Thyroid gland (tissue), 4 donors: Measurements from ENCODE around the gene DNTT. TPM values are rescaled to one million over a fixed set of nuclear protein-coding genes. Genes with fewer than 3 reads are reported as not detected.
A peak's percentile ranks its signal among the peaks of the same experiment; 100 is the strongest.

Experiments used
- DNase-seq, 2 donors: peaks; one replicate each; pipeline ENCODE4 v3.0.0-alpha.2; 2019
- H3K27ac ChIP-seq, 3 donors: fragments of 200-600 bp; sonication (generic); 1 replicate in 2 of 3; 2 replicates in 1 of 3; pipeline ENCODE4 v1.5.1; 2016 to 2019; ENCODE audit warnings: mild to moderate bottlenecking in 1 of 3, moderate library complexity in 1 of 3
- H3K27me3 ChIP-seq: fragments of 200-600 bp; sonication (generic); one replicate; pipeline ENCODE4 v1.5.1; 2019
- H3K36me3 ChIP-seq, 2 donors: fragments of 200-600 bp; sonication (generic); one replicate each; pipeline ENCODE4 v1.5.1; 2016 to 2019
- H3K4me1 ChIP-seq, 2 donors: fragments of 200-600 bp; sonication (generic); one replicate each; pipeline ENCODE4 v1.5.1; 2017 to 2019
- H3K4me3 ChIP-seq, 3 donors: fragments of 200-600 bp; sonication (generic); replicated peaks in 1 of 3; 1 replicate in 2 of 3; 2 replicates in 1 of 3; pipeline ENCODE4 v1.5.1; 2016; ENCODE audit warnings: mild to moderate bottlenecking in 1 of 3
- H3K9me3 ChIP-seq: fragments of 200-600 bp; sonication (generic); one replicate; pipeline ENCODE4 v1.5.1; 2017
- CTCF ChIP-seq, 6 experiments: fragments of 200-600 bp in 3 of 6; fragments of 450-650 bp in 3 of 6; sonication (generic) in 3 of 6; IDR thresholded peaks; one replicate each; pipeline ENCODE4 v1.5.1; 2016 to 2019; ENCODE audit warnings: antibody characterized with exemption in 6 of 6, mild to moderate bottlenecking in 2 of 6, inconsistent platforms in 1 of 6, moderate library complexity in 1 of 6
- POLR2A ChIP-seq, 2 donors: fragments of 450-650 bp; IDR thresholded peaks; one replicate each; pipeline ENCODE4 v1.6.1; 2017; ENCODE audit warnings: antibody characterized with exemption in 2 of 2, mild to moderate bottlenecking in 2 of 2, moderate library complexity in 1 of 2
- WGBS, 2 donors: methylation state at CpG; one replicate each; pipeline ENCODE4 v1.1.5; 2017; 5-methylcytosine and 5-hydroxymethylcytosine counted together
- intact Hi-C: fragments of 100-400 bp; cut with DNase I; formaldehyde crosslinking; loops from one replicate; pipeline ENCODE4 v1.15.1; 2023
- total RNA-seq, 4 donors: library from RNA; depleted of rRNA; stranded (reverse); fragments of >200 nt; gene quantifications; one replicate each; pipeline ENCODE4 v1.2.3, GENCODE V29; 2016

DNTT gene
- total RNA-seq, 4 donors from 2014 or later = 0.88 TPM; not detected in 3

- no peak for TF ChIP-seq POLR2A (IDR thresholded peaks at IDR 0.05)
- TF ChIP-seq CTCF (IDR thresholded peaks at IDR 0.05) = no peak
- intact Hi-C loops = no loop called here
- H3K9me3 ChIP-seq = no peaks in the 10 kb centered on the region
- H3K4me1 ChIP-seq = peaks cover 25 to 42% of the 10 kb centered on the region in 2 donors
- no peaks in the 10 kb centered on the region for H3K27me3 ChIP-seq
- WGBS, 2 donors = 47 to 54% methylated on average over 2 of the region's 2 CpGs
- H3K4me3 ChIP-seq = no peak overlapping the region
- DNase-seq = peak; percentile 97
- H3K27ac ChIP-seq = peak overlapping the region; percentile 70 to 85 (median 81)
- H3K36me3 ChIP-seq = no peaks in the 10 kb centered on the region
These were observed 28.4 kb upstream of the DNTT start for GRCh38 chr10:96275685-96276418.

- 88 to 91% methylated on average over 6 of the region's 6 CpGs for WGBS, 2 donors
- Histone ChIP-seq H3K36me3 (no peaks in the 10 kb centered on the region), H3K4me3 (no peak overlapping the region), H3K27me3 (no peaks in the 10 kb centered on the region), H3K4me1 (peaks cover 22 to 38% of the 10 kb centered on the region in 2 donors), H3K27ac (peak overlapping the region; percentile 70 to 85 (median 81)), H3K9me3 (no peaks in the 10 kb centered on the region)
- peak in 1 of 2 donors; percentile 12 for DNase-seq
- TF ChIP-seq POLR2A (IDR thresholded peaks at IDR 0.05) = no peak
- no peak for TF ChIP-seq CTCF (IDR thresholded peaks at IDR 0.05)
- intact Hi-C loops = no loop called here
These were observed 27.8 kb upstream of the DNTT start for GRCh38 chr10:96276426-96276825.

GRCh38 chr10:96276831-96277230, 27.4 kb upstream of the DNTT start:
- H3K4me1 ChIP-seq = peaks cover 19 to 35% of the 10 kb centered on the region in 2 donors
- no peak overlapping the region for H3K4me3 ChIP-seq
- no peak for DNase-seq
- no peaks in the 10 kb centered on the region for H3K27me3 ChIP-seq
- intact Hi-C loops = no loop called here
- TF ChIP-seq POLR2A (IDR thresholded peaks at IDR 0.05) = no peak
- TF ChIP-seq CTCF (IDR thresholded peaks at IDR 0.05) = no peak
- no peaks in the 10 kb centered on the region for H3K9me3 ChIP-seq
- WGBS, 2 donors = 84 to 88% methylated on average over 1 of the region's 1 CpG
- peak overlapping the region; percentile 70 to 85 (median 81) for H3K27ac ChIP-seq
- H3K36me3 ChIP-seq = no peaks in the 10 kb centered on the region

- intact Hi-C loops = no loop called here
- TF ChIP-seq CTCF (IDR thresholded peaks at IDR 0.05) (no peak), POLR2A (IDR thresholded peaks at IDR 0.05) (no peak)
- 86 to 87% methylated on average over 3 of the region's 3 CpGs for WGBS, 2 donors
These were observed 25.0 kb upstream of the DNTT start for GRCh38 chr10:96279191-96279641.

GRCh38 chr10:96280859-96281258, 23.4 kb upstream of the DNTT start:
- Histone ChIP-seq H3K27ac (no peak overlapping the region), H3K4me3 (no peak overlapping the region), H3K27me3 (no peaks in the 10 kb centered on the region), H3K4me1 (peaks cover 0 to 12% of the 10 kb centered on the region in 2 donors), H3K9me3 (no peaks in the 10 kb centered on the region), H3K36me3 (no peaks in the 10 kb centered on the region)
- TF ChIP-seq POLR2A (IDR thresholded peaks at IDR 0.05) = no peak
- TF ChIP-seq CTCF (IDR thresholded peaks at IDR 0.05) = no peak
- no peak for DNase-seq
- WGBS, 2 donors = 78 to 90% methylated on average over 2 of the region's 2 CpGs
- intact Hi-C loops = no loop called here

More at GRCh38 chr10:96279191-96279641, 25.0 kb upstream of the DNTT start:
- Histone ChIP-seq H3K27me3 (no peaks in the 10 kb centered on the region), H3K4me3 (no peak overlapping the region), H3K36me3 (no peaks in the 10 kb centered on the region), H3K9me3 (no peaks in the 10 kb centered on the region), H3K27ac (no peak overlapping the region), H3K4me1 (peaks cover 5 to 18% of the 10 kb centered on the region in 2 donors)
- no peak for DNase-seq
